Mesodermal cell (in vitro differentiated cells): ENCODE measurements around the gene PARVB.

ENCODE experiments used
- H3K27ac ChIP-seq: 2 replicates; pipeline ENCODE4 v1.7.0; 2013; ENCODE audit warnings: mild to moderate bottlenecking, low read depth, low read length, moderate library complexity; ENCODE audit not compliant: severe bottlenecking
- H3K36me3 ChIP-seq: 2 replicates; pipeline ENCODE4 v1.7.1; 2013; ENCODE audit warnings: mild to moderate bottlenecking, low read length, moderate library complexity; ENCODE audit not compliant: control insufficient read depth, insufficient read depth
- H3K4me1 ChIP-seq: one replicate; pipeline ENCODE4 v1.7.1; 2013; ENCODE audit warnings: mild to moderate bottlenecking, low read length; ENCODE audit not compliant: insufficient read depth, control insufficient read depth, poor library complexity, severe bottlenecking
- H3K4me3 ChIP-seq: 2 replicates; pipeline ENCODE4 v1.7.0; 2013; ENCODE audit warnings: low read length, control low read depth, mild to moderate bottlenecking; ENCODE audit not compliant: insufficient read depth, poor library complexity, severe bottlenecking; ENCODE audit errors: extremely low read depth
- H3K9me3 ChIP-seq: 2 replicates; pipeline ENCODE4 v1.7.1; 2013; ENCODE audit warnings: mild to moderate bottlenecking, low read length, moderate library complexity; ENCODE audit not compliant: control insufficient read depth
- WGBS, 2 experiments: methylation state at CpG; one replicate each; pipeline ENCODE4 v1.1.5; 2013; ENCODE audit warnings: missing lambda C conversion rate in 2 of 2; ENCODE audit not compliant: insufficient coverage in 2 of 2; 5-methylcytosine and 5-hydroxymethylcytosine counted together

Gene PARVB

GRCh38 chr22:44057401-44057987 lies 33.4 kb downstream of the PARVB start:
- WGBS, 2 experiments = 84 to 87% methylated on average over 9 to 11 of the region's 11 CpGs
- Histone ChIP-seq H3K9me3 (no peaks in the 10 kb centered on the region), H3K4me1 (peaks cover 1% of the 10 kb centered on the region), H3K4me3 (no peak overlapping the region), H3K36me3 (no peaks in the 10 kb centered on the region), H3K27ac (no peak overlapping the region)

- Histone ChIP-seq H3K27ac (no peak overlapping the region), H3K4me1 (peaks cover 5% of the 10 kb centered on the region), H3K36me3 (no peaks in the 10 kb centered on the region), H3K4me3 (no peak overlapping the region), H3K9me3 (no peaks in the 10 kb centered on the region)
- 92 to 95% methylated on average over 26 to 30 of the region's 35 CpGs for WGBS, 2 experiments
Observed at GRCh38 chr22:44063462-44064371, 39.6 kb downstream of the PARVB start.

DNA sequence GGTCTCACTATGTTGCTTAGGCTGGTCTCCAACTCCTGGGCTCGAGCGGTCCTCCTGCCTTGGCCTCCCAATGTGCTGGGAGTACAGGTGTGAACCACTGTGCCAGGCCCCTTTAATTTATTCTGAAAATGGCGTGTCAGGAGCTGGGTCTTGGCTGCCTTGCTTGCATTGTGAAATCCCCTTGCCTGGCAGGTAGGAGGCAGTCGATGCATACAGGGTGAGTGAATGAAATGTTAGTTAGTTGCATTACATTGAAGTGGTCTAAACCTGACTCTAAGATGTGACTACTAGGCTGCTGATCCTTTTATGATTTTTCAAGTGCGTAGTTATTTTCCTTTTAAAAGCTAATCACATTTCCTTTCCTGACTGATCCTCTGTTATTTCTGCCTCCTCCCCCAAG lies 42.9 kb downstream of the PARVB start:
- H3K9me3 ChIP-seq = no peaks in the 10 kb centered on the region

GRCh38 chr22:44067901-44068300 lies 43.8 kb downstream of the PARVB start:
- Histone ChIP-seq H3K36me3 (no peaks in the 10 kb centered on the region), H3K4me1 (no peaks in the 10 kb centered on the region), H3K27ac (no peak overlapping the region), H3K4me3 (no peak overlapping the region), H3K9me3 (no peaks in the 10 kb centered on the region)
- WGBS, 2 experiments = 74% methylated on average over 10 of the region's 10 CpGs

More for the DNA sequence above, 42.9 kb downstream of the PARVB start:
- peaks cover 5% of the 10 kb centered on the region for H3K4me1 ChIP-seq
- H3K27ac ChIP-seq = no peak overlapping the region
- H3K4me3 ChIP-seq = no peak overlapping the region
- WGBS, 2 experiments = 91 to 97% methylated on average over 4 to 5 of the region's 5 CpGs
- no peaks in the 10 kb centered on the region for H3K36me3 ChIP-seq

DNA sequence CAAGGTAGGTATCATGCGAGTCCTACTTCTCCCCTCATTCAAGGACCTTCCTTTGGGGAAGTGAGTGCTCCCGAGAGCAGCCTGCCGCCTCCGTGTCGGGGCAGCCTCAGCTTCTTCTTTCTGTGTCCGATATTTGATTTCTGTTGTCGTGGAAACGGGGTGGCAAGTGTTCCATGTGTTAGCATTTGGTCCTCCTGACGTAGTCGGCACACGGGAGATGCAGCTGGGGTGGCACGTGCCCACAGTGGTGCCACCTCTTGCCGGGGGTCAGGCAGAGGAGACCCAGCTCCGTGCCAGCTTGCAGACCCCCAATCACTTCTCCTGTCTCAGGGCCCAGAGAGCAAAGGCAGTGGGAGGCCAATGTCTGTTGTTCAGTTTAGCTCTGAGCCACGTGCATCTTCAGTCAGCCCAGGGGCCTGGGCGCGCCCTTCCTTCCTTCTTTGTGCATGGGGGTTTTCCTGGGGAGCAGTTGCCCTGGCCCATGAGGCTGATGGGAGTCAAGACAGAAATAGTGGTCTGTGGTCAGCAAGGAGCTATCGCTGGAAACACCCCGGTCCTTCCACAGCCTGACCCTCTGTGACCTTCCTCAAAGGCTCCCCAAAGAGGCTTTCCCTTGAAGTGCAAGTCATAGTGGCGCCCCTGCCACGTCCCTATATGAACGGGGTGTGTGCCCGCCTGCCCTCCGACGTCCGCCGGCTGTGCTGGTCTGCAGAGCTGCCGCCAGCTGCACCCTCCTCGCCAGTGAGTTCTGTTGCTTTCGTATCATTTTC lies 44.5 kb downstream of the PARVB start:
- Histone ChIP-seq H3K36me3 (no peaks in the 10 kb centered on the region), H3K9me3 (no peaks in the 10 kb centered on the region), H3K4me3 (no peak overlapping the region), H3K27ac (no peak overlapping the region), H3K4me1 (no peaks in the 10 kb centered on the region)
- 92% methylated on average over 29 of the region's 30 CpGs for WGBS, 2 experiments

DNA sequence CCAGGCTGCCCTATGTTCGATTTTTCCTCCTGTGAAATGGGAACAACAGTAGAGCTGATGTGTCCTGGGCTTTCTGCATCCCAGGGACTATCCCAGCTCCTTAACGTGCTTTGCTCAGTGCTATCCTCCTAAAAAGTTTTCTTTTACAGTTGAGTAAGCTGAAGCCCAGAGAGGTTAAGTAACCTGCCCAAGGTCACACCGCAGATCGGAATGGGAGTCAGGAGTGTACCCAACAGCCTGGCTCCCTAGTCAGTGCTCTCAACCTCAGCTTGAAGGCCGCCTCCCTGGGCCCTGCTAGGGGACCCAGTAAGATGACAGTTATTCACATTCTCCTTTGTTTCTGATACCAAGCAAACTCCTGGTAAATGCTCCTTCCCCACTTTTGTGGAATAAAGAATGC lies 45.9 kb downstream of the PARVB start:
- WGBS, 2 experiments = 92 to 95% methylated on average over 5 of the region's 5 CpGs

GRCh38 chr22:44071781-44072326 lies 47.8 kb downstream of the PARVB start:
- Histone ChIP-seq H3K27ac (no peak overlapping the region), H3K9me3 (no peaks in the 10 kb centered on the region), H3K4me3 (no peak overlapping the region), H3K4me1 (no peaks in the 10 kb centered on the region), H3K36me3 (no peaks in the 10 kb centered on the region)
- WGBS, 2 experiments = 91 to 95% methylated on average over 6 to 11 of the region's 14 CpGs

More for the DNA sequence above, 45.9 kb downstream of the PARVB start:
- Histone ChIP-seq H3K9me3 (no peaks in the 10 kb centered on the region), H3K4me3 (no peak overlapping the region), H3K36me3 (no peaks in the 10 kb centered on the region), H3K4me1 (no peaks in the 10 kb centered on the region), H3K27ac (no peak overlapping the region)

- Histone ChIP-seq H3K9me3 (no peaks in the 10 kb centered on the region), H3K27ac (no peak overlapping the region), H3K36me3 (no peaks in the 10 kb centered on the region), H3K4me1 (no peaks in the 10 kb centered on the region), H3K4me3 (no peak overlapping the region)
- 80 to 91% methylated on average over 4 to 9 of the region's 11 CpGs for WGBS, 2 experiments
Observed at GRCh38 chr22:44074337-44074984, 50.4 kb downstream of the PARVB start.

- Histone ChIP-seq H3K4me3 (no peak overlapping the region), H3K36me3 (no peaks in the 10 kb centered on the region), H3K9me3 (no peaks in the 10 kb centered on the region), H3K27ac (no peak overlapping the region), H3K4me1 (no peaks in the 10 kb centered on the region)
- 91 to 96% methylated on average over 9 of the region's 12 CpGs for WGBS, 2 experiments
Observed at GRCh38 chr22:44075022-44075421, 50.9 kb downstream of the PARVB start.

DNA sequence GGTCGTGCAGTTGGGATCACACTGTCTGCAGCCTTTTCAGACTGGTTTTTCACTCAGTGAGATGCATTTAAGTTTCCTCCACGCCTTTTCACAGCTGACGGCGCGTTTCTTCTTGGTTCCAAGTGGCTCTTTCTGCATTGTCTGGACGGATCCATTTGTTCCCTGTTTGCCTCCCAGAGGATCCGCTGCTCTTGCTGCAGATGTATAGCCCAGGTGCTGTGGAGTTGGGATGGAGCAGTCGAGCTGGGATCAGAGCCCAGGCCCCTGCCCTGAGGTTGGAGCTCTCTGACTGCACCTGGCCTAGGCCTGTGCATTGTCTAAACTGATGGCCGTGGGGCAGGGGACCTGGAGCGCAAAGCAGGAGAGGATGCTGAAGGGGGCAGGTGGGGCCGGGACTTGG lies 51.6 kb downstream of the PARVB start:
- Histone ChIP-seq H3K27ac (no peak overlapping the region), H3K9me3 (no peaks in the 10 kb centered on the region), H3K36me3 (no peaks in the 10 kb centered on the region), H3K4me1 (no peaks in the 10 kb centered on the region), H3K4me3 (no peak overlapping the region)
- 89 to 94% methylated on average over 11 of the region's 11 CpGs for WGBS, 2 experiments
